Right cardiac atrium (tissue), 5 donors: ENCODE results near the gene UNC80. TPM values are rescaled to one million over a fixed set of nuclear protein-coding genes. Genes with fewer than 3 reads are reported as not detected.

Experiments
- ATAC-seq, 2 donors: fragments of 200-7000 bp; cut with Tn5 transposase; one replicate each; pipeline versions ENCODE4 v1.8.0 to v1.9.1; 2020; ENCODE audit warnings: moderate library complexity in 2 of 2, mild to moderate bottlenecking in 1 of 2
- DNase-seq, 3 donors: peaks; one replicate each; pipeline ENCODE4 v3.0.0-alpha.2; 2020
- H3K27ac ChIP-seq: one replicate; pipeline ENCODE4 v1.5.1; 2013; ENCODE audit warnings: mild to moderate bottlenecking, low read length, control low read depth, moderate library complexity
- H3K27me3 ChIP-seq: one replicate; pipeline ENCODE4 v1.6.1; 2013; ENCODE audit not compliant: control insufficient read depth, insufficient read depth
- H3K4me1 ChIP-seq: one replicate; pipeline ENCODE4 v1.6.1; 2013; ENCODE audit warnings: low read length; ENCODE audit not compliant: control insufficient read depth, insufficient read depth
- H3K4me3 ChIP-seq: one replicate; pipeline ENCODE4 v1.5.1; 2013; ENCODE audit warnings: low read length, control low read depth
- H3K9me3 ChIP-seq: one replicate; pipeline ENCODE4 v1.6.1; 2013; ENCODE audit warnings: low read length; ENCODE audit not compliant: control insufficient read depth
- WGBS: extraction: QIAGEN DNeasy Blood & Tissue Kit; methylation state at CpG from one replicate; pipeline ENCODE4 v1.1.7; 2013; 5-methylcytosine and 5-hydroxymethylcytosine counted together
- intact Hi-C, 4 donors: fragments of 100-400 bp; cut with DNase I; formaldehyde crosslinking; loops; one replicate each; pipeline versions ENCODE4 v1.11.0 to v1.14.0; 2022 to 2023
- polyA plus RNA-seq: library from polyadenylated mRNA; stranded (reverse); fragments of 200-250 nt; gene quantifications from one replicate; pipeline ENCODE4 v1.2.3, GENCODE V29; 2013
- total RNA-seq, 4 donors: library from RNA; stranded (reverse); fragmentation: NEBNext Ultra II Directional; extraction: Animal tissue kit (Norgen Biotek cat#: 25700); gene quantifications; one replicate each; pipeline ENCODE4 v1.2.1, GENCODE V29; 2021
- donor health status: healthy with polysubstance abuse.
- donor health status: DM: no; HTN: yes; CAD: no.
- donor health status: DM: no; HTN: no; CAD: no.
- donor health status: DM: no; HTN: yes; CAD: no; lungs with severe emphysema.
- donor health status: DM: yes; HTN: yes; CAD: no.

UNC80 gene
- total and polyA plus RNA-seq, 5 donors: 0.02 to 0.20 (median 0.09) TPM; not detected in 1

- no peak for DNase-seq
Observed at GRCh38 chr2:209864716-209865295, 93.2 kb downstream of the UNC80 start.

DNA sequence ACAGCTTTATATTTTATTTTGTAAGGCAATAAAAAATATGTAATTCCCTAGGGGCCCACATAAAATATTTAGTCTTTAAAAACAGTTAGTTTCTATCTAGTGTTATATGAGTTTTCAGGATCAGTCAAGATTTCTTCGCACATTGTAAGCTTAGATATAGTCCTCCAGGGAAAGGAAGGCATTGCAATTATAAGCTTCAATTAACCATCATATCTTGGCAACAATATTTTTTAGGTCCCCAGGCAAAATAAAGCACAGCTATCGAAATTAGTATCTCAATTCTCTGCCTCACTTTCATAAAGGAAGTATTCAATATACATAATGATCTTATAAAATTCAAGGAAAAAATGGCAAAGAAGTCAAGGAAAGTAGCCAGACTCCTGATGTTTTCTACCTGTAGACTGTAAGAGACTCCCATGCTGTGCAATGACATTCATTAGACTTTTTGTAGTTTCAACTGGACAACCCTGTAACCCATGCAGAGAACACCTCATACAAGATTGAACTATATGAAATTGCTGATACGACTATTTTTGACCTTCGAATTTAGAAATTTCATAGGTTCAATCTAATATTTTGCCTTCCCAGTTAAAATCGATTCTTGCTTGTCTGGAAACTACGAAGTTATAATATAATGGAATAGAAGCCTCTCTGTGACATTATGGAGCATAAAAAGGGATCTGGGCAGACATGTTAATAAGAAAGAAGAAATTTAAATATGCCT, 96.8 kb downstream of the UNC80 start:
- Histone ChIP-seq H3K4me3 (no peak overlapping the region), H3K9me3 (no peaks in the 10 kb centered on the region), H3K4me1 (no peaks in the 10 kb centered on the region), H3K27ac (no peak overlapping the region), H3K27me3 (no peaks in the 10 kb centered on the region)
- DNase-seq (no peak), ATAC-seq (no peak)
- 91% methylated on average over 6 of the region's 6 CpGs for whole genome bisulfite sequencing
- intact Hi-C loops: no loop called here

More at GRCh38 chr2:209864716-209865295, 93.2 kb downstream of the UNC80 start:
- Histone ChIP-seq H3K4me3 (no peak overlapping the region), H3K27me3 (no peaks in the 10 kb centered on the region), H3K4me1 (no peaks in the 10 kb centered on the region), H3K27ac (no peak overlapping the region), H3K9me3 (no peaks in the 10 kb centered on the region)
- ATAC-seq: no peak
- WGBS: 60% methylated on average over 18 of the region's 18 CpGs
- intact Hi-C loops: no loop called here

DNA sequence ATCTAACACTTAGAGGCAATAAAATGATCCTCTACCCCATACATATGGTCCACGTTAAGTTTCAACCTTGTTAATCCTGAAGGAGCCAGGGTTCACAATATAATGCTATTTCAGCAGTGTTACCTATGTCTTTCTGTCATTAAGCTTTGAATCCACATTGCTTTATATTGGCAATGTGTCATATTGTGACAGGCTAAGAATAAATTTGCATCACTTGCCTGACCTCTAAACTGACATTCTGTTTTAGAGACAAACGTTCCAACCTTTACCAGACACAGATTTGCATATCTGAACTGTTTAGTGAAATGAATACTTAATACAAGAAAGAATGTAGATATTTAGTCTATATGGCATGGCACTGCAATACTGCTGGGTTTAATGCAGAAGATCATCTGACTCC, 98.4 kb downstream of the UNC80 start:
- Histone ChIP-seq H3K27ac (no peak overlapping the region), H3K4me3 (no peak overlapping the region), H3K27me3 (no peaks in the 10 kb centered on the region), H3K4me1 (no peaks in the 10 kb centered on the region), H3K9me3 (no peaks in the 10 kb centered on the region)
- ATAC-seq: no peak
- WGBS: 37% methylated on average over 2 of the region's 2 CpGs
- DNase-seq: no peak
- intact Hi-C loops: no loop called here

- Histone ChIP-seq H3K27ac (no peak overlapping the region), H3K4me1 (no peaks in the 10 kb centered on the region), H3K27me3 (no peaks in the 10 kb centered on the region), H3K4me3 (no peak overlapping the region), H3K9me3 (no peaks in the 10 kb centered on the region)
- DNase-seq (peak; percentile 29 to 62 (median 55)), ATAC-seq (no peak)
- 58% methylated on average over 9 of the region's 9 CpGs for WGBS
- intact Hi-C loops: no loop called here
Observed at GRCh38 chr2:209872675-209873074, 101.0 kb downstream of the UNC80 start.

- ATAC-seq (no peak), DNase-seq (no peak)
- Histone ChIP-seq H3K27me3 (no peaks in the 10 kb centered on the region), H3K9me3 (no peaks in the 10 kb centered on the region), H3K4me1 (no peaks in the 10 kb centered on the region), H3K27ac (no peak overlapping the region), H3K4me3 (no peak overlapping the region)
- WGBS: 86% methylated on average over 1 of the region's 1 CpG
- intact Hi-C loops: no loop called here
Observed at GRCh38 chr2:209875270-209875669, 103.6 kb downstream of the UNC80 start.

DNA sequence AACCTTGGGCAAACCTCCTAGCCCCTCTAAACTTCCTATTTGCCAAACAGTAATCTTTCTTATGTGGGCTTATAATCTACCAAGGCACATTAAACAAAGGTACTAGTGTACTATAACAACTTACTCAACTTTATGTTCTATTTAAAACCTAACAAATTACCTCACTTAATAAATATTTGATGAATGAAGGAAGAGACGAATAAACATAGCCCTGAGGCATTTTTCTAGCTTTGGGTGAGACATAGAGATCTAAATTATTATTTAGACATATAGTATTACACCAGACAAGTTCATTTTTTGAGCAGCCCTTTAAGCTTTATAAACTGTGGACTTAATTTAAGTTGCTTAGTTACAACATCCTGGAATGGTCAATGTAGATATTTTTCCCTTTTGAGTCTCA, 104.6 kb downstream of the UNC80 start:
- Histone ChIP-seq H3K27me3 (no peaks in the 10 kb centered on the region), H3K9me3 (no peaks in the 10 kb centered on the region), H3K4me1 (no peaks in the 10 kb centered on the region), H3K27ac (no peak overlapping the region), H3K4me3 (no peak overlapping the region)
- DNase-seq (no peak), ATAC-seq (no peak)
- 23% methylated on average over 1 of the region's 1 CpG for WGBS
- intact Hi-C loops: no loop called here

- ATAC-seq (no peak), DNase-seq (no peak)
- intact Hi-C loops: no loop called here
- Histone ChIP-seq H3K27ac (no peak overlapping the region), H3K4me3 (no peak overlapping the region), H3K9me3 (no peaks in the 10 kb centered on the region), H3K27me3 (no peaks in the 10 kb centered on the region), H3K4me1 (no peaks in the 10 kb centered on the region)
- WGBS: 88% methylated on average over 4 of the region's 4 CpGs
Observed at GRCh38 chr2:209878701-209879100, 107.1 kb downstream of the UNC80 start.

- no peak overlapping the region for H3K4me3 ChIP-seq
- no peak for DNase-seq
- intact Hi-C loops: no loop called here
- no peaks in the 10 kb centered on the region for H3K4me1 ChIP-seq
- no peak for ATAC-seq
- H3K27ac ChIP-seq: no peak overlapping the region
- H3K9me3 ChIP-seq: no peaks in the 10 kb centered on the region
- no peaks in the 10 kb centered on the region for H3K27me3 ChIP-seq
- WGBS: 75% methylated on average over 1 of the region's 1 CpG
Observed at GRCh38 chr2:209900638-209901037, 129.0 kb downstream of the UNC80 start.

- no peaks in the 10 kb centered on the region for H3K4me1 ChIP-seq
- no peak for DNase-seq
- H3K9me3 ChIP-seq: no peaks in the 10 kb centered on the region
- no peaks in the 10 kb centered on the region for H3K27me3 ChIP-seq
- no peak for ATAC-seq
- H3K4me3 ChIP-seq: no peak overlapping the region
- intact Hi-C loops: no loop called here
- H3K27ac ChIP-seq: no peak overlapping the region
- 71% methylated on average over 2 of the region's 2 CpGs for WGBS
Observed at GRCh38 chr2:209901172-209901571, 129.5 kb downstream of the UNC80 start.

GRCh38 chr2:209905691-209906090, 134.1 kb downstream of the UNC80 start:
- Histone ChIP-seq H3K4me1 (no peaks in the 10 kb centered on the region), H3K27ac (no peak overlapping the region), H3K4me3 (no peak overlapping the region), H3K27me3 (no peaks in the 10 kb centered on the region), H3K9me3 (no peaks in the 10 kb centered on the region)
- ATAC-seq (no peak), DNase-seq (no peak)
- intact Hi-C loops: no loop called here
- 79% methylated on average over 2 of the region's 2 CpGs for WGBS

- no peaks in the 10 kb centered on the region for H3K4me1 ChIP-seq
- H3K4me3 ChIP-seq: no peak overlapping the region
- ATAC-seq (no peak), DNase-seq (no peak)
- H3K27ac ChIP-seq: no peak overlapping the region
- H3K9me3 ChIP-seq: no peaks in the 10 kb centered on the region
- H3K27me3 ChIP-seq: no peaks in the 10 kb centered on the region
- intact Hi-C loops: no loop called here
Observed at GRCh38 chr2:209907746-209908145, 136.1 kb downstream of the UNC80 start.
